ENCODE results near the gene MYMK.
"Not testable (repeated sequence)": the region's sequence is repeated elsewhere in the genome, so short reads cannot be mapped to it uniquely, and the experiment has no call there.

MYMK gene

GRCh38 chr9:133569891-133570690 is 45.3 kb upstream of the MYMK start:
- H3K4me3 ChIP-seq (ENCODE audit: low read depth, low read length), result no peak overlapping the region
- DNase-seq (ENCODE audit: low read depth), result no peak
- TF ChIP-seq CTCF (conservative IDR thresholded peaks at IDR 0.05; ENCODE audit: low read depth, low read length), result no peak

GRCh38 chr9:133569121-133569785 is 44.5 kb upstream of the MYMK start:
- no peak overlapping the region for H3K4me3 ChIP-seq (ENCODE audit: low read depth, low read length)
- no peak for TF ChIP-seq CTCF (conservative IDR thresholded peaks at IDR 0.05; ENCODE audit: low read depth, low read length)
- DNase-seq (ENCODE audit: low read depth), result no peak

DNA sequence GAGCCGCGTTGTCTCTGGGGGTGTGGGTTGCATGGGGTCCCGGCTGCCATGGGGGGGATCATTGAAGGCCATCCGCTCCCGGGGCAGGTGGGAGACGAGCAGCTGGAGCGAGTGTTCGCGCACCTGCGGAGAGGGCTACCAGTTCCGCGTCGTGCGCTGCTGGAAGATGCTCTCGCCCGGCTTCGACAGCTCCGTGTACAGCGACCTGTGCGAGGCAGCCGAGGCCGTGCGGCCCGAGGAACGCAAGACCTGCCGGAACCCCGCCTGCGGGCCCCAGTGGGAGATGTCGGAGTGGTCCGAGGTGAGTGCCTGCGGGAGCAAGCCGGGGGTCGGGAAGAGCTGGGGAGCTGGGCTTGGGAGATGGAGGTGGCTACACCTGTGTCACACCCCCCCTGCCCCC is 43.4 kb upstream of the MYMK start:
- no peak for TF ChIP-seq CTCF (conservative IDR thresholded peaks at IDR 0.05; ENCODE audit: low read depth, low read length)
- no peak overlapping the region for H3K4me3 ChIP-seq (ENCODE audit: low read depth, low read length)
- DNase-seq (ENCODE audit: low read depth), result no peak

- no peak overlapping the region for H3K4me3 ChIP-seq (ENCODE audit: low read depth, low read length)
- TF ChIP-seq CTCF (conservative IDR thresholded peaks at IDR 0.05; ENCODE audit: low read depth, low read length), result no peak
These were observed 42.1 kb upstream of the MYMK start for GRCh38 chr9:133566817-133567216.

GRCh38 chr9:133566382-133566781 is 41.6 kb upstream of the MYMK start:
- TF ChIP-seq CTCF (conservative IDR thresholded peaks at IDR 0.05; ENCODE audit: low read depth, low read length), result no peak
- H3K4me3 ChIP-seq (ENCODE audit: low read depth, low read length), result no peak overlapping the region
- DNase-seq (ENCODE audit: low read depth), result no peak

More at GRCh38 chr9:133566817-133567216, 42.1 kb upstream of the MYMK start:
- DNase-seq (ENCODE audit: low read depth), result no peak

DNA sequence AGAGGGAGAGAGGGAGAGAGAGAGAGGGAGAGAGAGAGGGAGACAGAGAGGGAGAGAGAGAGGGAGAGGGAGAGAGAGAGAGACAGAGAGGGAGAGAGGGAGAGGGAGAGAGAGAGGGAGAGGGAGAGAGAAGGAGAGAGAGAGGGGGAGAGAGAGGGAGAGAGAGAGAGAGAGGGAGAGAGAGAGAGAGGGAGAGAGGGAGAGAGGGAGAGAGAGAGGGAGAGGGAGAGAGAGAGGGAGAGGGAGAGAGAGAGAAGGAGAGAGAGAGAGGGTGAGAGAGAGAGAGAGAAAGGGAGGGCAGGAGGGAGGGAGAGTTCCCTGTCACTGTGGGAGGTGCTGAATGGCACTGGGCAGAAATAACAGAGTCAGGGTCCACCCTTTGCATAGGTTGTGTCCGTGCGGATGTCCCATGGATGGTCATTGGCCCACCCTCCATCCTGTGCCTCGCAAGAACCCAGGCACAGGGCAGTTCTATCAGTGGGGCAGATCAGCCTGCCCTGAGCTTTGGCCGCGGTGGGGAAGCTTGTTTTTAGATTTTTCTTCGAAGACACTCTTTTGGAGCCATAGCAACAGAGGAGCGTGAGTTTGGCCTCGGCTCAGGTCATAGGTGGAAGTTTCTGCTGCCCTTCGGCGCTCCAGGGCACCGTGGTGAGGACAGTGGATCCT is 39.8 kb upstream of the MYMK start:
- no peak overlapping the region for H3K4me3 ChIP-seq (ENCODE audit: low read depth, low read length)
- no peak for TF ChIP-seq CTCF (conservative IDR thresholded peaks at IDR 0.05; ENCODE audit: low read depth, low read length)
- no peak for DNase-seq (ENCODE audit: low read depth)

DNA sequence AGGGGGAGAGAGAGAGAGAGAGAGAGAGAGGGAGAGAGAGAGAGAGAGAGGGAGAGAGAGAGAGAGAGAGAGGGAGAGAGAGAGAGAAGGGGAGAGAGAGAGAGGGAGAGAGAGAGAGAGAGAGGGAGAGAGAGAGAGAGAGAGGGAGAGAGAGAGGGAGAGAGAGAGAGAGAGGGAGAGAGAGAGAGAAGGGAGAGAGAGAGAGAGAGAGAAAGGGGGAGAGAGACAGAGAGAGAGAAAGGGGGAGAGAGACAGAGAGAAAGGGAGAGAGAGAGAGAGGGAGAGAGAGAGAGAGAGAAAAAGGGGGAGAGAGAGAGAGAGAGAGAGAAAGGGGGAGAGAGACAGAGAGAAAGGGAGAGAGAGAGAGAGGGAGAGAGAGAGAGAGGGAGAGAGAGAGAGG is 39.1 kb upstream of the MYMK start:
- not testable (repeated sequence) for H3K4me3 ChIP-seq (ENCODE audit: low read depth, low read length); DNase-seq (ENCODE audit: low read depth)

All from choroid plexus epithelial cell (primary cell).